GM23338 (cell line): ENCODE data around the gene COX14. TPM values are rescaled to one million over a fixed set of nuclear protein-coding genes. Genes with fewer than 3 reads are reported as not detected.

Source experiments
- ATAC-seq: fragments of 200-7000 bp; cut with Tn5 transposase; 3 replicates; pipeline ENCODE4 v1.9.1; 2020
- DNase-seq: peaks from one replicate; pipeline ENCODE4 v3.0.0-alpha.2; 2015; ENCODE audit warnings: low spot score
- H2AFZ ChIP-seq: fragments of 200-600 bp; sonication (generic); 2 replicates; pipeline ENCODE4 v1.8.0; 2016; ENCODE audit warnings: antibody characterized with exemption, mild to moderate bottlenecking, moderate library complexity
- H3F3A ChIP-seq: fragments of 200-600 bp; sonication (generic); replicated peaks from 2 replicates; pipeline ENCODE4 v1.8.0; 2017; ENCODE audit warnings: antibody characterized with exemption, mixed run types, low read depth
- H3K27ac ChIP-seq: fragments of 200-600 bp; sonication (generic); 2 replicates; pipeline ENCODE4 v1.6.1; 2016; ENCODE audit warnings: low read depth
- H3K27me3 ChIP-seq: fragments of 200-600 bp; sonication (generic); 2 replicates; pipeline ENCODE4 v1.8.0; 2016; ENCODE audit warnings: mild to moderate bottlenecking, mixed run types, moderate library complexity; ENCODE audit not compliant: insufficient read depth
- H3K36me3 ChIP-seq: fragments of 200-600 bp; sonication (generic); 2 replicates; pipeline ENCODE4 v1.8.0; 2016; ENCODE audit warnings: mild to moderate bottlenecking; ENCODE audit not compliant: insufficient read depth
- H3K4me1 ChIP-seq: fragments of 200-600 bp; sonication (generic); 2 replicates; pipeline ENCODE4 v1.8.0; 2016; ENCODE audit warnings: mild to moderate bottlenecking, moderate library complexity; ENCODE audit not compliant: insufficient read depth
- H3K4me2 ChIP-seq: fragments of 200-600 bp; sonication (generic); 2 replicates; pipeline ENCODE4 v1.7.1; 2017; ENCODE audit warnings: mixed run types
- H3K4me3 ChIP-seq: fragments of 200-600 bp; sonication (generic); 2 replicates; pipeline ENCODE4 v1.6.1; 2016; ENCODE audit warnings: mixed run types
- H3K79me2 ChIP-seq: fragments of 200-600 bp; sonication (generic); replicated peaks from 2 replicates; pipeline ENCODE4 v1.8.0; 2017; ENCODE audit warnings: mild to moderate bottlenecking; ENCODE audit not compliant: insufficient read depth
- H3K9me2 ChIP-seq: fragments of 200-600 bp; sonication (generic); 2 replicates; pipeline ENCODE4 v1.8.0; 2017; ENCODE audit not compliant: insufficient read depth
- H4K20me1 ChIP-seq: fragments of 200-600 bp; sonication (generic); replicated peaks from 2 replicates; pipeline ENCODE4 v1.8.0; 2017; ENCODE audit warnings: mild to moderate bottlenecking; ENCODE audit not compliant: insufficient read depth
- H3K27ac Mint-ChIP-seq: 2 replicates; pipeline ENCODE4 v1.8.0; 2020; ENCODE audit warnings: inconsistent platforms, mild to moderate bottlenecking, moderate library complexity, mixed read lengths
- H3K27me3 Mint-ChIP-seq: 3 replicates; pipeline ENCODE4 v1.8.0; 2022; ENCODE audit warnings: low read depth, mild to moderate bottlenecking, moderate library complexity, mixed read lengths, inconsistent platforms; ENCODE audit not compliant: insufficient read depth, poor library complexity
- H3K36me3 Mint-ChIP-seq: 3 replicates; pipeline ENCODE4 v1.8.0; 2021; ENCODE audit warnings: low read depth, mild to moderate bottlenecking, inconsistent platforms, moderate library complexity, mixed read lengths
- H3K4me1 Mint-ChIP-seq: 3 replicates; pipeline ENCODE4 v1.8.0; 2020; ENCODE audit warnings: mild to moderate bottlenecking, inconsistent platforms, mixed read lengths
- H3K4me3 Mint-ChIP-seq: 3 replicates; pipeline ENCODE4 v1.8.0; 2021; ENCODE audit warnings: moderate library complexity, mild to moderate bottlenecking, inconsistent platforms, mixed read lengths
- H3K9me3 Mint-ChIP-seq: 3 replicates; pipeline ENCODE4 v1.8.0; 2020; ENCODE audit warnings: moderate library complexity, mild to moderate bottlenecking, inconsistent platforms, mixed read lengths
- CREB1 ChIP-seq: fragments of 250-450 bp; sonication (Bioruptor Pico); IDR thresholded peaks from 2 replicates; pipeline ENCODE4 v1.5.0; 2020; ENCODE audit warnings: low read depth, mild to moderate bottlenecking, moderate library complexity
- CTCF ChIP-seq, 2 experiments: fragments of 200-600 bp in 1 of 2; sonication (generic) in 1 of 2; conservative IDR thresholded peaks; 2 replicates each; pipeline versions ENCODE4 v1.5.1 to v1.6.1; 2016 to 2017; ENCODE audit warnings: antibody characterized with exemption in 2 of 2, low read depth in 2 of 2, mild to moderate bottlenecking in 2 of 2, moderate library complexity in 1 of 2
- EZH2 ChIP-seq: fragments of 200-600 bp; sonication (generic); IDR thresholded peaks from one replicate; pipeline ENCODE4 v1.8.0; 2017; ENCODE audit warnings: antibody characterized with exemption, mild to moderate bottlenecking, low read depth; ENCODE audit not compliant: unreplicated experiment
- EZH2phosphoT487 ChIP-seq: fragments of 200-600 bp; sonication (generic); IDR thresholded peaks from one replicate; pipeline ENCODE4 v1.8.1; 2018; ENCODE audit warnings: antibody characterized with exemption; ENCODE audit not compliant: unreplicated experiment
- NANOG ChIP-seq: IDR thresholded peaks from 2 replicates; pipeline ENCODE4 v1.6.1; 2016; ENCODE audit warnings: antibody characterized with exemption, borderline replicate concordance
- POLR2AphosphoS5 ChIP-seq: IDR thresholded peaks from 2 replicates; pipeline ENCODE4 v1.6.1; 2016; ENCODE audit warnings: antibody characterized with exemption, low read depth
- STAT1 ChIP-seq: IDR thresholded peaks from one replicate; pipeline ENCODE4 v1.6.1; 2016; ENCODE audit warnings: antibody characterized with exemption; ENCODE audit not compliant: unreplicated experiment
- ZNF114 ChIP-seq: fragments of 250-450 bp; sonication (Bioruptor Pico); IDR thresholded peaks from 2 replicates; pipeline ENCODE4 v1.5.0; 2020; ENCODE audit warnings: mild to moderate bottlenecking, moderate library complexity
- ZNF331 ChIP-seq: fragments of 250-450 bp; sonication (Bioruptor Pico); IDR thresholded peaks from 2 replicates; pipeline ENCODE4 v1.5.0; 2020; ENCODE audit warnings: low read depth, mild to moderate bottlenecking, moderate library complexity
- ZNF462 ChIP-seq: fragments of 250-450 bp; sonication (Bioruptor Pico); IDR thresholded peaks from 2 replicates; pipeline ENCODE4 v1.5.0; 2020; ENCODE audit warnings: mild to moderate bottlenecking, moderate library complexity
- polyA plus RNA-seq: library from polyadenylated mRNA; unstranded; fragments of >200 nt; fragmentation: Nextera tagmentation; extraction: Ambion mirVana; gene quantifications from 2 replicates; pipeline ENCODE4 v1.2.1, GENCODE V29; 2016
- total RNA-seq: library from RNA; depleted of rRNA; stranded (reverse); fragments of >200 nt; shearing (Covaris generic); gene quantifications from 2 replicates; pipeline ENCODE4 v1.2.3, GENCODE V29; 2014
- TF ChIP-seq, protein P1 (sequence below): IDR thresholded peaks from one replicate; pipeline ENCODE4 v1.6.1; 2018; ENCODE audit warnings: antibody characterized with exemption; ENCODE audit not compliant: unreplicated experiment
- TF ChIP-seq, protein P2 (sequence below): IDR thresholded peaks from 2 replicates; pipeline ENCODE4 v1.6.1; 2016; ENCODE audit warnings: antibody characterized with exemption

Gene COX14
- total and polyA plus RNA-seq, 2 experiments from 2014 or later = 43.7 to 73.5 TPM

- TF ChIP-seq, protein P1, sequence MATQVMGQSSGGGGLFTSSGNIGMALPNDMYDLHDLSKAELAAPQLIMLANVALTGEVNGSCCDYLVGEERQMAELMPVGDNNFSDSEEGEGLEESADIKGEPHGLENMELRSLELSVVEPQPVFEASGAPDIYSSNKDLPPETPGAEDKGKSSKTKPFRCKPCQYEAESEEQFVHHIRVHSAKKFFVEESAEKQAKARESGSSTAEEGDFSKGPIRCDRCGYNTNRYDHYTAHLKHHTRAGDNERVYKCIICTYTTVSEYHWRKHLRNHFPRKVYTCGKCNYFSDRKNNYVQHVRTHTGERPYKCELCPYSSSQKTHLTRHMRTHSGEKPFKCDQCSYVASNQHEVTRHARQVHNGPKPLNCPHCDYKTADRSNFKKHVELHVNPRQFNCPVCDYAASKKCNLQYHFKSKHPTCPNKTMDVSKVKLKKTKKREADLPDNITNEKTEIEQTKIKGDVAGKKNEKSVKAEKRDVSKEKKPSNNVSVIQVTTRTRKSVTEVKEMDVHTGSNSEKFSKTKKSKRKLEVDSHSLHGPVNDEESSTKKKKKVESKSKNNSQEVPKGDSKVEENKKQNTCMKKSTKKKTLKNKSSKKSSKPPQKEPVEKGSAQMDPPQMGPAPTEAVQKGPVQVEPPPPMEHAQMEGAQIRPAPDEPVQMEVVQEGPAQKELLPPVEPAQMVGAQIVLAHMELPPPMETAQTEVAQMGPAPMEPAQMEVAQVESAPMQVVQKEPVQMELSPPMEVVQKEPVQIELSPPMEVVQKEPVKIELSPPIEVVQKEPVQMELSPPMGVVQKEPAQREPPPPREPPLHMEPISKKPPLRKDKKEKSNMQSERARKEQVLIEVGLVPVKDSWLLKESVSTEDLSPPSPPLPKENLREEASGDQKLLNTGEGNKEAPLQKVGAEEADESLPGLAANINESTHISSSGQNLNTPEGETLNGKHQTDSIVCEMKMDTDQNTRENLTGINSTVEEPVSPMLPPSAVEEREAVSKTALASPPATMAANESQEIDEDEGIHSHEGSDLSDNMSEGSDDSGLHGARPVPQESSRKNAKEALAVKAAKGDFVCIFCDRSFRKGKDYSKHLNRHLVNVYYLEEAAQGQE = no peak
- TF ChIP-seq EZH2 (no peak), CTCF (conservative IDR thresholded peaks at IDR 0.05; ENCODE audit: low read depth in 2 of 2) (no peak), POLR2AphosphoS5 (no peak), NANOG (no peak), ZNF114 (CRISPR knock-in tag) (no peak), ZNF331 (CRISPR knock-in tag) (no peak), CREB1 (CRISPR knock-in tag) (no peak), STAT1 (no peak)
- TF ChIP-seq, protein P2, sequence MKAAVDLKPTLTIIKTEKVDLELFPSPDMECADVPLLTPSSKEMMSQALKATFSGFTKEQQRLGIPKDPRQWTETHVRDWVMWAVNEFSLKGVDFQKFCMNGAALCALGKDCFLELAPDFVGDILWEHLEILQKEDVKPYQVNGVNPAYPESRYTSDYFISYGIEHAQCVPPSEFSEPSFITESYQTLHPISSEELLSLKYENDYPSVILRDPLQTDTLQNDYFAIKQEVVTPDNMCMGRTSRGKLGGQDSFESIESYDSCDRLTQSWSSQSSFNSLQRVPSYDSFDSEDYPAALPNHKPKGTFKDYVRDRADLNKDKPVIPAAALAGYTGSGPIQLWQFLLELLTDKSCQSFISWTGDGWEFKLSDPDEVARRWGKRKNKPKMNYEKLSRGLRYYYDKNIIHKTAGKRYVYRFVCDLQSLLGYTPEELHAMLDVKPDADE = no peak
These were observed 33.4 kb downstream of the COX14 start (continued) for GRCh38 chr12:50145439-50145838.

DNA sequence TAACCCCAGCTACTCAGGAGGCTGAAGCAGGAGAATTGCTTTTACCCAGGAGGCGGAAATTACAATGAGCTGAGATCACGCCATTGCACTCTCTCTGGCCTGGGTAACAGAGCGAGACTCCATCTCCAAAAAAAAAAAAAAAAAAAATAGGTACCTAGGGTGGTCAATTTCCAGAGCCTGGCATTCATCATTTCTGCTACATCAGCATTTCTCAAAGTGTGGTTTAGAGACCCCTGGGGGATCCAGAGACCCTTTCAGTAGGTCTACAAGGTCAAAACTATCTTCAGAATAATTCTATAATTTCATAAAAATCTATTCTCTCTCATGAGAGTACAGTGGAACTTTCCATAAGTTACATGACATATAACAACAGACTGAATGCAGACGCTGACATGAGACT, 35.2 kb downstream of the COX14 start:
- no peaks in the 10 kb centered on the region for H3F3A ChIP-seq
- no peak overlapping the region for H3K4me3 ChIP-seq
- H3K36me3 Mint-ChIP-seq = peaks cover 9% of the 10 kb centered on the region; the same call in 2 of the 3 replicates
- H3K79me2 ChIP-seq = peaks cover 58% of the 10 kb centered on the region
- H2AFZ ChIP-seq = no peak overlapping the region
- no peak overlapping the region for H3K27ac ChIP-seq
- no peak overlapping the region for H3K4me3 Mint-ChIP-seq
- no peak overlapping the region for H3K27ac Mint-ChIP-seq
- no peaks in the 10 kb centered on the region for H3K9me2 ChIP-seq
- peaks cover 15% of the 10 kb centered on the region for H4K20me1 ChIP-seq
- no peaks in the 10 kb centered on the region for H3K9me3 Mint-ChIP-seq
- no peaks in the 10 kb centered on the region for H3K27me3 Mint-ChIP-seq
- H3K4me2 ChIP-seq = no peak overlapping the region
- no peaks in the 10 kb centered on the region for H3K36me3 ChIP-seq
- DNase-seq (no peak), ATAC-seq (no peak)
- no peaks in the 10 kb centered on the region for H3K27me3 ChIP-seq
- no peaks in the 10 kb centered on the region for H3K4me1 Mint-ChIP-seq
- no peaks in the 10 kb centered on the region; the same call in 1 of the 2 replicates for H3K4me1 ChIP-seq
- TF ChIP-seq ZNF331 (CRISPR knock-in tag) = no peak
- TF ChIP-seq ZNF462 (CRISPR knock-in tag) = no peak
- TF ChIP-seq EZH2phosphoT487 = no peak
- no peak for TF ChIP-seq CREB1 (CRISPR knock-in tag)
- no peak for TF ChIP-seq ZNF114 (CRISPR knock-in tag)
- TF ChIP-seq, protein P2 = no peak
